Uterus (tissue), 4 donors: ENCODE data around the gene PLAAT5. TPM values are rescaled to one million over a fixed set of nuclear protein-coding genes. Genes with fewer than 3 reads are reported as not detected.

Source experiments
- DNase-seq, 2 donors: peaks; one replicate each; pipeline ENCODE4 v3.0.0-alpha.2; 2019 to 2020
- H3K27ac ChIP-seq, 2 donors: fragments of 200-600 bp; sonication (generic); 1 replicate in 1 of 2; 2 replicates in 1 of 2; pipeline ENCODE4 v1.5.1; 2016 to 2018
- H3K27me3 ChIP-seq, 2 donors: fragments of 200-600 bp; sonication (generic); one replicate each; pipeline ENCODE4 v1.5.1; 2018 to 2019; ENCODE audit warnings: control low read depth in 1 of 2
- H3K36me3 ChIP-seq, 2 donors: fragments of 200-600 bp; sonication (generic); one replicate each; pipeline ENCODE4 v1.5.1; 2019; ENCODE audit warnings: control low read depth in 1 of 2
- H3K4me1 ChIP-seq, 2 donors: fragments of 200-600 bp; sonication (generic); one replicate each; pipeline ENCODE4 v1.5.1; 2018 to 2019; ENCODE audit warnings: control low read depth in 1 of 2
- H3K4me3 ChIP-seq, 2 donors: fragments of 200-600 bp; sonication (generic); 1 replicate in 1 of 2; 2 replicates in 1 of 2; pipeline ENCODE4 v1.5.1; 2018 to 2019; ENCODE audit warnings: mild to moderate bottlenecking in 1 of 2
- H3K9me3 ChIP-seq, 2 donors: fragments of 200-600 bp; sonication (generic); one replicate each; pipeline ENCODE4 v1.5.1; 2019; ENCODE audit warnings: control low read depth in 1 of 2
- CTCF ChIP-seq, 4 experiments: fragments of 200-600 bp in 2 of 4; fragments of 450-650 bp in 2 of 4; sonication (generic) in 2 of 4; IDR thresholded peaks; one replicate each; pipeline ENCODE4 v1.5.1; 2016 to 2019; ENCODE audit warnings: antibody characterized with exemption in 4 of 4, mild to moderate bottlenecking in 2 of 4, moderate library complexity in 1 of 4
- POLR2A ChIP-seq, 2 donors: fragments of 450-650 bp; IDR thresholded peaks; one replicate each; pipeline ENCODE4 v1.6.1; 2016; ENCODE audit warnings: antibody characterized with exemption in 2 of 2, mild to moderate bottlenecking in 1 of 2, moderate library complexity in 1 of 2
- intact Hi-C: fragments of 100-400 bp; cut with DNase I; formaldehyde crosslinking; loops from one replicate; pipeline ENCODE4 v1.15.1; 2023; ENCODE audit warnings: low total_unique reads
- total RNA-seq, 4 donors: library from RNA; depleted of rRNA in 3 of 4; stranded (reverse); fragments of >200 nt in 3 of 4; gene quantifications; one replicate each; pipeline versions ENCODE4 v1.1.0 to v1.2.4, GENCODE V29; 2014 to 2023
- donor health status: DM: yes; HTN: yes; CAD: no.

Gene PLAAT5
- total RNA-seq, 4 donors from 2014 or later, result 0.29 to 4.2 (median 3.7) TPM; not detected in 1

- intact Hi-C loops, result no loop called here
- Histone ChIP-seq H3K27ac (no peak overlapping the region), H3K9me3 (no peaks in the 10 kb centered on the region), H3K36me3 (no peaks in the 10 kb centered on the region), H3K4me3 (no peak overlapping the region), H3K4me1 (no peaks in the 10 kb centered on the region), H3K27me3 (no peaks in the 10 kb centered on the region)
- TF ChIP-seq POLR2A (IDR thresholded peaks at IDR 0.05) (no peak), CTCF (IDR thresholded peaks at IDR 0.05) (no peak)
- DNase-seq, result no peak
Measured at GRCh38 chr11:63417174-63417852, 73.7 kb downstream of the PLAAT5 start.

Other genes starting within 250 kb of the PLAAT5 start
- gene SLC22A25, start 247.6 kb downstream of the PLAAT5 start, total RNA-seq, result not detected
- gene SLC22A9, start 121.4 kb downstream of the PLAAT5 start, total RNA-seq, result not detected
- gene LGALS12, start 14.9 kb upstream of the PLAAT5 start, total RNA-seq, result not detected
- gene PLAAT4, start 45.6 kb upstream of the PLAAT5 start, total RNA-seq, result 10 to 100 TPM in 3 of 4 donors, 1 to 10 TPM in 1; 3.6 to 30.3 (median 22.9) TPM
- gene PLAAT2, start 72.2 kb upstream of the PLAAT5 start, total RNA-seq, result not detected
- 10 to 100 TPM; 10.0 to 32.3 (median 14.0) TPM for gene PLAAT3, start 123.3 kb upstream of the PLAAT5 start, total RNA-seq
- 100 to 1,000 TPM in 1 of 4 donors, 10 to 100 TPM in 3; 49.4 to 158 (median 87.6) TPM for gene ATL3, start 180.2 kb upstream of the PLAAT5 start, total RNA-seq
- 10 to 100 TPM; 52.5 to 86.8 (median 63.9) TPM for gene RTN3, start 190.3 kb upstream of the PLAAT5 start, total RNA-seq